ENCODE data around the gene SF1. TPM values are rescaled to one million over a fixed set of nuclear protein-coding genes. Genes with fewer than 3 reads are reported as not detected.

The SF1 gene
- total and polyA plus RNA-seq, 2 of the 8 experiments (the other 6 are each of a cell fraction or from before 2014, with no cell fraction given): 72.7 to 353 TPM

GRCh38 chr11:64789331-64790204 lies 11.2 kb upstream of the SF1 start:
- POLR2A ChIA-PET (ENCODE audit: partially characterized antibody): interaction anchor here (0.8 to 2.1 kb wide), 5 partner anchors 9 to 252 kb away, joined by 3 to 6 read pairs (median 3); partner anchors contain the start of gene SF1
- no peak overlapping the region for H2BK15ac ChIP-seq (ENCODE audit: low read length)
- no peak for FAIRE-seq

More at GRCh38 chr11:64789331-64790204, 11.2 kb upstream of the SF1 start:
- Histone ChIP-seq H3K9ac (replicated peaks in 1 of 4; ENCODE audit: extremely low read depth in 1 of 4, low read depth in 3 of 4, low read length in 3 of 4) (no peak overlapping the region; a peak in 1 of 7 replicates), H3K18ac (ENCODE audit: extremely low read depth, low read length) (no peak overlapping the region), H4K8ac (ENCODE audit: extremely low read depth, insufficient read depth, low read length) (no peak overlapping the region), H3K36me3 (ENCODE audit: control insufficient read depth in 2 of 4, insufficient read depth in 4 of 4, low read length in 3 of 4) (no peaks in the 10 kb centered on the region), H3K79me1 (ENCODE audit: low read depth, low read length) (no peaks in the 10 kb centered on the region), H3K4me2 (ENCODE audit: insufficient read depth in 1 of 2, low read depth in 2 of 2, low read length in 2 of 2) (no peak overlapping the region), H4K91ac (replicated peaks; ENCODE audit: insufficient read length, low read length) (no peak overlapping the region), H3K9me3 (ENCODE audit: insufficient read depth in 2 of 2, low read depth in 1 of 2, low read length in 1 of 2) (no peaks in the 10 kb centered on the region), H3K27ac (ENCODE audit: low read depth, low read length) (no peak overlapping the region), H3K4ac (replicated peaks; ENCODE audit: insufficient read length, low read depth, low read length) (no peak overlapping the region), H3K23ac (ENCODE audit: insufficient read length) (no peak overlapping the region), H3K56ac (replicated peaks; ENCODE audit: insufficient read length, low read depth, low read length) (no peak overlapping the region), H4K5ac (ENCODE audit: insufficient read length, low read depth, low read length) (no peak overlapping the region), H3K23me2 (ENCODE audit: low read depth, low read length) (no peaks in the 10 kb centered on the region), H3K79me2 (ENCODE audit: control insufficient read depth in 1 of 2, insufficient read depth in 2 of 2, low read length in 2 of 2) (no peaks in the 10 kb centered on the region), H3K14ac (ENCODE audit: insufficient read length) (no peak overlapping the region), H2AFZ (ENCODE audit: low read length) (no peak overlapping the region), H3K4me1 (replicated peaks in 1 of 4; ENCODE audit: control insufficient read depth in 3 of 4, insufficient read depth in 4 of 4, low read length in 3 of 4) (no peaks in the 10 kb centered on the region), H3K27me3 (replicated peaks in 1 of 4; ENCODE audit: control insufficient read depth in 3 of 4, extremely low read depth in 1 of 4, insufficient read depth in 3 of 4, low read length in 3 of 4) (no peaks in the 10 kb centered on the region), H4K20me1 (replicated peaks in 1 of 2; ENCODE audit: control insufficient read depth in 1 of 2, insufficient read depth in 2 of 2, low read length in 2 of 2) (peaks cover 0 to 3% of the 10 kb centered on the region in 2 experiments), H2BK120ac (replicated peaks; ENCODE audit: low read depth, low read length) (no peak overlapping the region), H2AK5ac (ENCODE audit: low read depth, low read length) (no peak overlapping the region), H2BK12ac (ENCODE audit: low read depth, low read length) (no peak overlapping the region), H3K4me3 (ENCODE audit: extremely low read depth in 1 of 4, insufficient read depth in 2 of 4, low read depth in 3 of 4, low read length in 4 of 4) (no peak overlapping the region), H2BK5ac (ENCODE audit: low read depth, low read length) (peak overlapping the region; percentile 16; the same call in 1 of the 2 replicates), H2BK20ac (ENCODE audit: low read length) (no peak overlapping the region)
- CTCF ChIA-PET (ENCODE audit: partially characterized antibody): interaction anchor here (0.6 to 2.7 kb wide), 5 partner anchors 9 to 434 kb away, joined by 3 to 8 read pairs (median 4); partner anchors contain the start of genes MAP4K2 and MEN1
- WGBS, 2 experiments (ENCODE audit: extremely low coverage in 1 of 2, insufficient coverage in 1 of 2, insufficient read length in 1 of 2, insufficient replicate concordance in 2 of 2, low coverage in 1 of 2, low lambda C conversion rate in 2 of 2, missing lambda C conversion rate in 1 of 2): 79% methylated on average over 10 of the region's 15 CpGs; no CpG with 5 or more reads in 1 of the 2 experiments
- DNase-seq (ENCODE audit: low read depth in 1 of 2, low spot score in 2 of 2): no peak
- TF ChIP-seq CBX5 (IDR thresholded peaks at IDR 0.05; ENCODE audit: low read depth, low read length): no peak
- no peak for TF ChIP-seq RAD21 (IDR thresholded peaks at IDR 0.05 in 1 of 2, conservative IDR thresholded peaks at IDR 0.05 in 1 of 2; ENCODE audit: low read depth in 2 of 2, low read length in 2 of 2)
- TF ChIP-seq BCL11A (IDR thresholded peaks at IDR 0.05; ENCODE audit: low read depth in 2 of 2, low read length in 2 of 2): no peak

All from H1 (cell line).